ENCODE results near the gene MT3.

GRCh38 chr16:56561126-56561525, 28.2 kb upstream of the MT3 start:
- TF ChIP-seq TAF1 (IDR thresholded peaks at IDR 0.05; ENCODE audit: borderline replicate concordance, low read depth, low read length) (no peak), POLR2A (IDR thresholded peaks at IDR 0.05; ENCODE audit: low read depth, low read length) (no peak)
